ENCODE data around the gene HMGXB4. TPM values are rescaled to one million over a fixed set of nuclear protein-coding genes. Genes with fewer than 3 reads are reported as not detected.

Gene HMGXB4
- total RNA-seq, 1 experiment from 2014 or later: 27.2 TPM

- ChIA-PET POLR2A (interaction anchor here (0.8 kb wide), 1 partner anchor 43 kb away, joined by 3 read pairs; the partner anchor contains the start of gene TOM1), CTCF (interaction anchor here (0.6 kb wide), 1 partner anchor 27 kb away, joined by 3 read pairs; no protein-coding TSS in a partner anchor)
- H3K9me3 Mint-ChIP-seq (ENCODE audit: unreplicated experiment): no peaks in the 10 kb centered on the region
- H3K27ac Mint-ChIP-seq (ENCODE audit: low read depth, unreplicated experiment): no peak overlapping the region
- H3K36me3 Mint-ChIP-seq (ENCODE audit: insufficient read depth, unreplicated experiment): peaks cover 21% of the 10 kb centered on the region
- intact Hi-C loops (cut with micrococcal nuclease): no loop called here
- no peaks in the 10 kb centered on the region for H3K27me3 Mint-ChIP-seq (ENCODE audit: insufficient read depth, unreplicated experiment)
- BruUV-seq (replicated peaks): no TSS peak
- no peak for DNase-seq (ENCODE audit: unreplicated experiment)
- no peak overlapping the region for H3K4me3 Mint-ChIP-seq (ENCODE audit: unreplicated experiment)
- no peaks in the 10 kb centered on the region for H3K4me1 Mint-ChIP-seq (ENCODE audit: insufficient read depth, unreplicated experiment)
- no peak for TF ChIP-seq CTCF (IDR thresholded peaks at IDR 0.05; ENCODE audit: unreplicated experiment)
Measured at GRCh38 chr22:35342390-35342789, 85.1 kb downstream of the HMGXB4 start.

- intact Hi-C loops (cut with micrococcal nuclease): no loop called here
- Mint-ChIP-seq H3K36me3 (ENCODE audit: insufficient read depth, unreplicated experiment) (peaks cover 27% of the 10 kb centered on the region), H3K27me3 (ENCODE audit: insufficient read depth, unreplicated experiment) (no peaks in the 10 kb centered on the region), H3K9me3 (ENCODE audit: unreplicated experiment) (no peaks in the 10 kb centered on the region), H3K4me1 (ENCODE audit: insufficient read depth, unreplicated experiment) (no peaks in the 10 kb centered on the region), H3K27ac (ENCODE audit: low read depth, unreplicated experiment) (no peak overlapping the region), H3K4me3 (ENCODE audit: unreplicated experiment) (no peak overlapping the region)
- TF ChIP-seq CTCF (IDR thresholded peaks at IDR 0.05; ENCODE audit: unreplicated experiment): no peak
- CTCF ChIA-PET: interaction anchor here (0.7 kb wide), 1 partner anchor 124 kb away, joined by 4 read pairs; no protein-coding TSS in a partner anchor
- DNase-seq (ENCODE audit: unreplicated experiment): no peak
- no TSS peak for BruUV-seq (replicated peaks)
- POLR2A ChIA-PET: no interaction called here
Measured at GRCh38 chr22:35343664-35344550, 86.6 kb downstream of the HMGXB4 start.

GRCh38 chr22:35344956-35345690 lies 87.8 kb downstream of the HMGXB4 start:
- H3K36me3 Mint-ChIP-seq (ENCODE audit: insufficient read depth, unreplicated experiment): peaks cover 18% of the 10 kb centered on the region
- no peak overlapping the region for H3K4me3 Mint-ChIP-seq (ENCODE audit: unreplicated experiment)
- H3K4me1 Mint-ChIP-seq (ENCODE audit: insufficient read depth, unreplicated experiment): no peaks in the 10 kb centered on the region
- TF ChIP-seq CTCF (IDR thresholded peaks at IDR 0.05; ENCODE audit: unreplicated experiment): no peak
- no peak overlapping the region for H3K27ac Mint-ChIP-seq (ENCODE audit: low read depth, unreplicated experiment)
- intact Hi-C loops (cut with micrococcal nuclease): no loop called here
- DNase-seq (ENCODE audit: unreplicated experiment): no peak
- no peaks in the 10 kb centered on the region for H3K27me3 Mint-ChIP-seq (ENCODE audit: insufficient read depth, unreplicated experiment)
- no TSS peak for BruUV-seq (replicated peaks)
- ChIA-PET CTCF (interaction anchor here (0.6 kb wide), 1 partner anchor 243 kb away, joined by 4 read pairs; no protein-coding TSS in a partner anchor), POLR2A (no interaction called here)
- no peaks in the 10 kb centered on the region for H3K9me3 Mint-ChIP-seq (ENCODE audit: unreplicated experiment)

Small RNA genes within 50 kb of the gene (microRNA-seq; reads per million reads assigned to microRNA genes)
- gene MIR3909 (3.0 reads per million, percentile 22 among the genes with 10 or more reads in this experiment), gene MIR6069 (not detected)

Other genes starting within 250 kb of the HMGXB4 start
- not detected in 2 replicates for gene ISX, start 191.3 kb upstream of the HMGXB4 start, total RNA-seq (2022)
- 28.2 and 41.9 TPM in 2 replicates for gene TOM1, start 42.4 kb downstream of the HMGXB4 start, total RNA-seq (2022)
- 1.9 and 2.5 TPM in 2 replicates for gene HMOX1, start 123.6 kb downstream of the HMGXB4 start, total RNA-seq (2022)
- gene MCM5, start 142.6 kb downstream of the HMGXB4 start, total RNA-seq (2022): 26.2 and 35.0 TPM in 2 replicates

Measured in MCF 10A (cell line).